MCF 10A (cell line): ENCODE results near the gene RALGAPB. TPM values are rescaled to one million over a fixed set of nuclear protein-coding genes. Genes with fewer than 3 reads are reported as not detected.

Experiments used
- BruUV-seq: library from RNA; stranded (reverse); fragments of 400-500 nt; replicated peaks from 2 replicates; lab custom pipeline; 2021; lab: Mats Ljungman, UMichigan
- CTCF ChIA-PET: fragments of 300-600 bp; sonication (Branson Sonifier 250); formaldehyde crosslinking; extraction: SDS; loops from one replicate; lab custom pipeline; 2021; ENCODE audit warnings: antibody characterized with exemption, inconsistent platforms; lab: Yijun Ruan, JAX
- POLR2A ChIA-PET: fragments of 300-600, 350-650 bp; sonication (Branson Sonifier 250); formaldehyde crosslinking; extraction: SDS; loops from one replicate; lab custom pipeline; 2020; ENCODE audit warnings: antibody characterized with exemption, inconsistent platforms; lab: Yijun Ruan, JAX
- DNase-seq: peaks from one replicate; pipeline ENCODE4 v3.0.0-alpha.2; 2018; ENCODE audit not compliant: unreplicated experiment
- H3K27ac Mint-ChIP-seq: one replicate; pipeline ENCODE4 v1.8.0; 2022; ENCODE audit warnings: mild to moderate bottlenecking, low read depth, mixed read lengths; ENCODE audit not compliant: unreplicated experiment
- H3K27me3 Mint-ChIP-seq: one replicate; pipeline ENCODE4 v1.8.0; 2022; ENCODE audit warnings: mixed read lengths; ENCODE audit not compliant: insufficient read depth, unreplicated experiment
- H3K36me3 Mint-ChIP-seq: one replicate; pipeline ENCODE4 v1.8.0; 2022; ENCODE audit warnings: mild to moderate bottlenecking, moderate library complexity, mixed read lengths; ENCODE audit not compliant: insufficient read depth, unreplicated experiment
- H3K4me1 Mint-ChIP-seq: one replicate; pipeline ENCODE4 v1.8.0; 2022; ENCODE audit warnings: mixed read lengths; ENCODE audit not compliant: insufficient read depth, unreplicated experiment
- H3K4me3 Mint-ChIP-seq: one replicate; pipeline ENCODE4 v1.8.0; 2022; ENCODE audit warnings: mild to moderate bottlenecking, moderate library complexity, mixed read lengths; ENCODE audit not compliant: unreplicated experiment
- H3K9me3 Mint-ChIP-seq: one replicate; pipeline ENCODE4 v1.8.0; 2022; ENCODE audit warnings: mixed read lengths; ENCODE audit not compliant: unreplicated experiment
- intact Hi-C: fragments of 100-400 bp; cut with micrococcal nuclease; formaldehyde crosslinking; loops from 2 replicates; pipeline ENCODE4 v1.14.1; 2022
- total RNA-seq: library from RNA; stranded (reverse); gene quantifications from 2 replicates; pipeline ENCODE4 v1.2.3, GENCODE V29; 2022
- TF ChIP-seq, protein P1 (sequence below): fragments of 200-600 bp; IDR thresholded peaks from one replicate; pipeline ENCODE4 v1.8.0; 2022; ENCODE audit warnings: antibody characterized with exemption, mild to moderate bottlenecking; ENCODE audit not compliant: unreplicated experiment

RALGAPB gene
- total RNA-seq, 1 experiment from 2014 or later: 33.8 TPM

DNA sequence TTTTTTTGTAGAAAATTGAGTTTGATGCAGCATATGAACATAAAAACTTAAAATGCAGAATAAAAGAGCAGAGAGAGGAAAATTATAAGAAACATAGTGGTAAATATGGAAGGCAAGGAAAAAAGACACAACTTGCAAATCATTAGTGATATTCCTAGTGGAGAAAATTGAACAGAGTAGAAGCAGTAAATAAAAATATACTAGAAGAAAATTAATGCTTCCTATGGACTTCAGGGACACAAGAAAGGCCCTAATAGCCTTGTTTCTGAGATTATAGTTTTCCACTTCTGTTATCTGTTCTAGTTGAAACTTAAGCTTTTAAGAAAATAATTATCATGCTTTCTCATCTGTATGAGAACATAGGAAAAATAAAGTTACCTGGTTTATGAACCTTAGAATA lies 82.8 kb downstream of the RALGAPB start:
- BruUV-seq: no TSS peak
- CTCF ChIA-PET: interaction anchor here (0.6 kb wide), 1 partner anchor 482 kb away, joined by 3 read pairs; no protein-coding TSS in a partner anchor
- peaks cover 30% of the 10 kb centered on the region for H3K36me3 Mint-ChIP-seq

DNA sequence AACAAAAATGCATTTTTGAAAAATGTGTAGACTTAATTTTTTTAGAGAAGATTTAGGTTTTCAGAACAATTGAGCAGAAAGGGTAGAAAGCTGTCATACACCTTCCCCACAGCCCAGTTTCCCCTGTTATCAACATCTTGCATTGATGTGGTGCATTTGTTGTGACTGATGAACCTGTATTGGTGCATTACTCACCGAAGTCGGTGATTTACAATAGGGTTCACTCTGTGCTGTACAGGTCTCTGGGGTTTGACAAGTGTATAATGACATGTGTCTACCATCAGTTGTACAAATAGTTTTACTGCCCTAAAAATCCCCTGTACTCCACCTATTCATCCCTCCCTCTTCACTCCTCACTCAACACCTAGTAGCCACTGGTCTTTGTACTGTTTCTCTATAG lies 84.5 kb downstream of the RALGAPB start:
- H3K4me1 Mint-ChIP-seq: no peaks in the 10 kb centered on the region
- H3K9me3 Mint-ChIP-seq: no peaks in the 10 kb centered on the region
- no peak for DNase-seq
- H3K36me3 Mint-ChIP-seq: peaks cover 43% of the 10 kb centered on the region
- no peak overlapping the region for H3K4me3 Mint-ChIP-seq
- intact Hi-C loops: no loop called here
- ChIA-PET POLR2A (interaction anchor here (1.3 kb wide), 1 partner anchor 122 kb away, joined by 3 read pairs; the partner anchor contains the start of gene SNHG17), CTCF (no interaction called here)
- no TSS peak for BruUV-seq
- no peak overlapping the region for H3K27ac Mint-ChIP-seq
- H3K27me3 Mint-ChIP-seq: no peaks in the 10 kb centered on the region
- TF ChIP-seq, protein P1, sequence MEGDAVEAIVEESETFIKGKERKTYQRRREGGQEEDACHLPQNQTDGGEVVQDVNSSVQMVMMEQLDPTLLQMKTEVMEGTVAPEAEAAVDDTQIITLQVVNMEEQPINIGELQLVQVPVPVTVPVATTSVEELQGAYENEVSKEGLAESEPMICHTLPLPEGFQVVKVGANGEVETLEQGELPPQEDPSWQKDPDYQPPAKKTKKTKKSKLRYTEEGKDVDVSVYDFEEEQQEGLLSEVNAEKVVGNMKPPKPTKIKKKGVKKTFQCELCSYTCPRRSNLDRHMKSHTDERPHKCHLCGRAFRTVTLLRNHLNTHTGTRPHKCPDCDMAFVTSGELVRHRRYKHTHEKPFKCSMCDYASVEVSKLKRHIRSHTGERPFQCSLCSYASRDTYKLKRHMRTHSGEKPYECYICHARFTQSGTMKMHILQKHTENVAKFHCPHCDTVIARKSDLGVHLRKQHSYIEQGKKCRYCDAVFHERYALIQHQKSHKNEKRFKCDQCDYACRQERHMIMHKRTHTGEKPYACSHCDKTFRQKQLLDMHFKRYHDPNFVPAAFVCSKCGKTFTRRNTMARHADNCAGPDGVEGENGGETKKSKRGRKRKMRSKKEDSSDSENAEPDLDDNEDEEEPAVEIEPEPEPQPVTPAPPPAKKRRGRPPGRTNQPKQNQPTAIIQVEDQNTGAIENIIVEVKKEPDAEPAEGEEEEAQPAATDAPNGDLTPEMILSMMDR: no peak

More for the DNA sequence above, 82.8 kb downstream of the RALGAPB start:
- H3K27ac Mint-ChIP-seq: no peak overlapping the region
- H3K27me3 Mint-ChIP-seq: no peaks in the 10 kb centered on the region
- H3K4me1 Mint-ChIP-seq: no peaks in the 10 kb centered on the region
- intact Hi-C loops: no loop called here
- no peak overlapping the region for H3K4me3 Mint-ChIP-seq
- no peaks in the 10 kb centered on the region for H3K9me3 Mint-ChIP-seq
- TF ChIP-seq, protein P1: no peak
- POLR2A ChIA-PET: interaction anchor here (0.8 to 1.4 kb wide), 2 partner anchors 82 to 120 kb away, joined by 4 to 6 read pairs; partner anchors contain the start of gene SNHG17
- no peak for DNase-seq

DNA sequence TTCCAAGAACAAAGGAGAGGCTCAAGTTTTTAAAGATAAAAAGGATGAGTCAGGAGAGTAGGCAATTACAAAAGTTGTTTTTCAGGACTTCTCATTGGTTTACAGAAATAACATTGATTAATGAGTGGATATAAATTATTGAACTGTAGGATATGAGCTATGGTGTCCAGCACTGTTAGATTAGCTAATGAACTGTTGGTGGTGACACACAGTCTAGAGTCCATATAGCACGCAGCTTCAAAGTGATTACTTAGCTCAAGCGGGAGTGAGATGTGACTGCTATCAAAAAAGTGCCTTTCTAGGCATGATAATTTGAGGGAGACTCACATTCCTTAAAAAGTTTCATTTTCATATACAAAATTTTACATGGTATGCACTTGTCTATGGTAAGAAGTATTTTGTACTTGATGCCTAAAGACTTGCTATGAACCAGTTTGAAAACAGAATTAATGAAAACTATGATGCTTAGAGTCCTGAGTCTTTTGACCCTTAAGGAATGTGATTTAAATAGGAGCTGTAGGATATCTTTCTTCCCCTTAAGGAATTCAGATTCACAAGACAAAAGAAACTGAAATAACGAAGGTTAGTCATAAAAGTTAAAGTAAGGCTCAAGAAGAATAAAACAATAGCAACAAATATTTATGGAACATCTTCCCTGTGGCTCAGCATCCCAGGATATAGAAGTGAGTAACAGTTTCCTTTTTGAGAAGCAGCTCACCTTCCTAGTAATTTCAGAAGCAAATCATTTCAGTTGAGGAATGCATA lies 86.1 kb downstream of the RALGAPB start:
- H3K4me3 Mint-ChIP-seq: no peak overlapping the region
- intact Hi-C loops: no loop called here
- H3K27me3 Mint-ChIP-seq: no peaks in the 10 kb centered on the region
- CTCF ChIA-PET: interaction anchor here (0.6 to 1.7 kb wide), 2 partner anchors 10 to 20 kb away, joined by 3 to 4 read pairs; no protein-coding TSS in a partner anchor
- TF ChIP-seq, protein P1: no peak
- no peaks in the 10 kb centered on the region for H3K9me3 Mint-ChIP-seq
- H3K4me1 Mint-ChIP-seq: no peaks in the 10 kb centered on the region
- no TSS peak for BruUV-seq
- H3K36me3 Mint-ChIP-seq: peaks cover 50% of the 10 kb centered on the region
- DNase-seq: no peak
- no peak overlapping the region for H3K27ac Mint-ChIP-seq
- POLR2A ChIA-PET: interaction anchor here (1.0 to 2.4 kb wide), 3 partner anchors 11 to 332 kb away, joined by 3 to 10 read pairs (median 3); no protein-coding TSS in a partner anchor

DNA sequence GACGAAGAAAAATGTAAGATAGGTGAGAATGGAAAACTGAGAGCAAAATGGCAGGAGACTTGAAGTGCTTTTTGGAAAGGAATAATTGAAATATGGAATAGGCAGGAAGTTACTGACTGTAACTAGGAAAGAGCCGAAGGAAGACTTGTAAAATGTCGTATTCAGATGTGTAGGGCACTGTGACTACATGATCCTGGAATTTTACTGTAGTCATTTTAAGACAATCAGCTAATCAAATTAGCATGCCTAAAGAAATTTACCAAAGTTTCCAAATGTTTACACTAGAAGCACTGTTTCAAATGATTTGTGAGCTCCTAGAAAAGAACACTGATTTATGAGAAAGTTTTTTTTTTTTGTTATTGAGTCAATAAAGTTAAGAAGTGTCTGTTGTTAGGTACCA lies 87.1 kb downstream of the RALGAPB start:
- ChIA-PET POLR2A (interaction anchor here (1.0 to 2.4 kb wide), 2 partner anchors 10 to 114 kb away, joined by 4 to 10 read pairs; no protein-coding TSS in a partner anchor), CTCF (interaction anchor here (1.0 to 1.7 kb wide), 2 partner anchors 9 to 15 kb away, joined by 3 to 4 read pairs; no protein-coding TSS in a partner anchor)
- no peaks in the 10 kb centered on the region for H3K27me3 Mint-ChIP-seq
- TF ChIP-seq, protein P1: no peak
- DNase-seq: no peak
- H3K27ac Mint-ChIP-seq: no peak overlapping the region
- peaks cover 50% of the 10 kb centered on the region for H3K36me3 Mint-ChIP-seq
- no peaks in the 10 kb centered on the region for H3K9me3 Mint-ChIP-seq
- intact Hi-C loops: no loop called here
- no peak overlapping the region for H3K4me3 Mint-ChIP-seq
- no TSS peak for BruUV-seq
- H3K4me1 Mint-ChIP-seq: no peaks in the 10 kb centered on the region
